ENCODE data around the gene SRRM3. TPM values are rescaled to one million over a fixed set of nuclear protein-coding genes. Genes with fewer than 3 reads are reported as not detected.
"Not testable (repeated sequence)": the region's sequence is repeated elsewhere in the genome, so short reads cannot be mapped to it uniquely, and the experiment has no call there.

The SRRM3 gene
- total RNA-seq, 1 donor from 2014 or later = 2.2 TPM

DNA sequence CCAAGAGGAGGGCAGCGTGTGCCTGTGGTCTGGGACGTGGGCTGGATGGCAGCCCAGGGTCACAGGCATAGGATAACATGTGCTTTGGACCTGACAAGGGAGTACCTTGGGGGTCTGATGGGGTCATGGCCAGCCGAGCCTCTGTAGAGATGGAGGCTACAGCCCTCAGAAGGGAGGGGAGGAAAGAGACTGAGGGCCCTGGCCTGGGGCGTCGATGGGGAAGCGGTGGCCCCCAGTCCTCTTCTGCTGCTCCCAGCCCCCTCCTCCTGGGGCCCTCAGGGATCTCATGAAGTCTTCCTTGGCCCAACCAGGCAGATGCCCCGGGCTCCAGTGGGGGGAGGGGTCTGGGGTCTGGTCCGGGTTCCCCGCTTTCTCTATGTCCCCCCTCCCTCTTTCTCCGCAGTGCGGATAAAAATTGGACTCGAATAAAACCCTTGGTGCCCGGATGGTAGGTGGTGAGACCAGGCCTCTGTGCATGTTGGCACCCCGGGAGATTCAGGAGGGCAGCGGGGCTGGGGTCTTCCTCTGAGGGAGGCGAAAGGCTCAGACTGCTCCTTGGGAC lies 85.2 kb downstream of the SRRM3 start:
- Histone ChIP-seq H4K20me1 (ENCODE audit: low read depth) (peaks cover 4% of the 10 kb centered on the region), H3K79me2 (ENCODE audit: low read depth) (no peaks in the 10 kb centered on the region), H3K36me3 (no peaks in the 10 kb centered on the region), H3K9ac (no peak overlapping the region), H3K4me3 (no peak overlapping the region), H3K9me3 (ENCODE audit: low read depth) (no peaks in the 10 kb centered on the region), H3K27ac (no peak overlapping the region), H2AFZ (replicated peaks) (no peak overlapping the region), H3K4me1 (no peaks in the 10 kb centered on the region), H3F3A (ENCODE audit: low read depth) (peaks cover 18% of the 10 kb centered on the region), H3K27me3 (peaks cover 28% of the 10 kb centered on the region), H3K4me2 (no peak overlapping the region)
- no peak for TF ChIP-seq EZH2phosphoT487 (IDR thresholded peaks at IDR 0.05)
- no peak for TF ChIP-seq EZH2 (IDR thresholded peaks at IDR 0.05)
- TF ChIP-seq, protein P1, sequence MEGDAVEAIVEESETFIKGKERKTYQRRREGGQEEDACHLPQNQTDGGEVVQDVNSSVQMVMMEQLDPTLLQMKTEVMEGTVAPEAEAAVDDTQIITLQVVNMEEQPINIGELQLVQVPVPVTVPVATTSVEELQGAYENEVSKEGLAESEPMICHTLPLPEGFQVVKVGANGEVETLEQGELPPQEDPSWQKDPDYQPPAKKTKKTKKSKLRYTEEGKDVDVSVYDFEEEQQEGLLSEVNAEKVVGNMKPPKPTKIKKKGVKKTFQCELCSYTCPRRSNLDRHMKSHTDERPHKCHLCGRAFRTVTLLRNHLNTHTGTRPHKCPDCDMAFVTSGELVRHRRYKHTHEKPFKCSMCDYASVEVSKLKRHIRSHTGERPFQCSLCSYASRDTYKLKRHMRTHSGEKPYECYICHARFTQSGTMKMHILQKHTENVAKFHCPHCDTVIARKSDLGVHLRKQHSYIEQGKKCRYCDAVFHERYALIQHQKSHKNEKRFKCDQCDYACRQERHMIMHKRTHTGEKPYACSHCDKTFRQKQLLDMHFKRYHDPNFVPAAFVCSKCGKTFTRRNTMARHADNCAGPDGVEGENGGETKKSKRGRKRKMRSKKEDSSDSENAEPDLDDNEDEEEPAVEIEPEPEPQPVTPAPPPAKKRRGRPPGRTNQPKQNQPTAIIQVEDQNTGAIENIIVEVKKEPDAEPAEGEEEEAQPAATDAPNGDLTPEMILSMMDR (IDR thresholded peaks at IDR 0.05) = no peak
- Mint-ChIP-seq H3K4me3 (no peak overlapping the region), H3K4me1 (peaks cover 22% of the 10 kb centered on the region), H3K27ac (no peak overlapping the region), H3K36me3 (no peaks in the 10 kb centered on the region), H3K9me3 (no peaks in the 10 kb centered on the region), H3K27me3 (ENCODE audit: insufficient read depth, low read depth) (peaks cover 23% of the 10 kb centered on the region)
- no peak for DNase-seq (ENCODE audit: low spot score)

DNA sequence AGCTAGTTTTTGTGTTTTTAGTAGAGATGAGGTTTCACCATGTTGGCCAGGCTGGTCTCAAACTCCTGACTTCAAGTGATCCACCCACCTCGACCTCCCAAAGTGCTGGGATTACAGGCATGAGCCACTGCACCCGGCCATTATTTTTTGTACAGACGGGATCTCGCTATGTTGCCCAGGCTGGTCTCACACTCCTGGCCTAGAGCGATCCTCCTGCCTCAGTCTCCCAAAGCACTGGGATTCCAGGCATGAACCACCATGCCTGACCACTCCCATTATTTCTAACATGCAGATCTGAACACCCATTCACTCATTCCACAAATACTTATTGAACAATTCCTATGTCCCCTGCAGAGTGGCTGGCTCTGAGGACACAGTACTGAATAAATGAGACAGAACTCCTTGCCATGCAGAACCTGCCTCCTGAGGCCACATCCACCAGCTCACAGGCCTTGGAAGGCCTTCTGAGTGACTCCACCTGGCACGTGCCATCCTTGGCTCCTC lies 89.2 kb downstream of the SRRM3 start:
- not testable (repeated sequence) for H3K79me2 ChIP-seq (ENCODE audit: low read depth); H4K20me1 ChIP-seq (ENCODE audit: low read depth); H3K9me3 ChIP-seq (ENCODE audit: low read depth); H3K36me3 Mint-ChIP-seq; H3K27me3 Mint-ChIP-seq (ENCODE audit: insufficient read depth, low read depth); H3F3A ChIP-seq (ENCODE audit: low read depth); H3K9ac ChIP-seq; H3K27me3 ChIP-seq; H3K27ac ChIP-seq; H2AFZ ChIP-seq (replicated peaks); H3K36me3 ChIP-seq; H3K4me2 ChIP-seq; H3K4me3 ChIP-seq; DNase-seq (ENCODE audit: low spot score); H3K4me1 ChIP-seq; H3K9me3 Mint-ChIP-seq
- peak overlapping the region; percentile 90 for H3K27ac Mint-ChIP-seq
- peak overlapping the region; percentile 69 for H3K4me3 Mint-ChIP-seq
- peaks cover 29% of the 10 kb centered on the region for H3K4me1 Mint-ChIP-seq

DNA sequence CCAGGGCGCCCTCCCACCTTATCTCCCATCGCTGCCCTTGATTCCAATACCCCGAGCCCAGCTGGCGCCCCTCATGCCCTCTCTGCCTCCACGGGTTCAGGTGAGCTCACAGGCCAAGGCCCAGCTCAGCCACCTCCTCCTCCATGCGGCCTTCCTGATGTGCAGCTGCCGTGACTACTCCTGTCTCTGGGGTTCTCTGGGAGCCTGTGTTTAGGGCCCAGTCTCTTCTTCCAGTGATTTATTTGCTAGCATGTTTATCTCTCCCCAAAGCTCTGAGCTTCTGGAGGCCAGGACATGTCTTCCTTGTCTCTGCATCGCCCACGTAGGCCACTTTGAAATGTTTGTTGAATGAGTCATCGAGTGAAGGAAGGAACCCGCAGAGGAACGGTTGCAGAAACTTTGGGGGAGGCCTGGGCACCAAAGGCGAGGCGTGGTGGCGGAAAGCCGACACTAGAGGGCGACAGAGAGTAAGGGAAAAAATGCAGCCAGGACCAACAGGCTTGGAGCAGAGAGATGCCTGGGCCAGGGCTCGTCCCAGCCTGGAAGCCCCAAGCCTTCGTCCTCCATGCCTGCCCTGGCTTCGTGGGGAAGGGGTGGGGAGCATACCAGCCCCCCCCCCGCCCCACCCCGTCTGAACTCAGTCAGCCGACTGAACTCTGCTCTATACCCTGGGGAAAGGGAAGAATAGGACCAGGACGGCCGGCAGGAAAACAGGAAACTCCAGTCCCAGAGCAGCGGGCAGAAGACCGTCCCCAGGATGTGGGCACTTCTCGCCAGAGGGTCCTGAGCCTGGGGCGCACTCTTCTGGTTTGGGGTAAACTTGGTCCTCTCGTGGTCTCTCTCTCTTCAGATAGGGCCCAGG lies 89.9 kb downstream of the SRRM3 start:
- Mint-ChIP-seq H3K4me1 (peaks cover 29% of the 10 kb centered on the region), H3K27ac (peak overlapping the region; percentile 90), H3K36me3 (no peaks in the 10 kb centered on the region), H3K4me3 (peak overlapping the region; percentile 69), H3K9me3 (no peaks in the 10 kb centered on the region), H3K27me3 (ENCODE audit: insufficient read depth, low read depth) (peaks cover 8% of the 10 kb centered on the region)
- H3K27ac ChIP-seq = no peak overlapping the region
- H3K36me3 ChIP-seq = no peaks in the 10 kb centered on the region
- TF ChIP-seq EZH2 (IDR thresholded peaks at IDR 0.05) = no peak
- TF ChIP-seq, protein P1 (IDR thresholded peaks at IDR 0.05) = peak; percentile 96
- TF ChIP-seq EZH2phosphoT487 (IDR thresholded peaks at IDR 0.05) = no peak
- peak; percentile 85 for DNase-seq (ENCODE audit: low spot score)
- no peaks in the 10 kb centered on the region for H3K9me3 ChIP-seq (ENCODE audit: low read depth)
- no peaks in the 10 kb centered on the region for H3K27me3 ChIP-seq
- no peaks in the 10 kb centered on the region for H3K4me1 ChIP-seq
- no peak overlapping the region for H3K9ac ChIP-seq
- no peaks in the 10 kb centered on the region for H4K20me1 ChIP-seq (ENCODE audit: low read depth)
- peaks cover 6% of the 10 kb centered on the region for H3F3A ChIP-seq (ENCODE audit: low read depth)
- H3K79me2 ChIP-seq (ENCODE audit: low read depth) = no peaks in the 10 kb centered on the region
- H3K4me3 ChIP-seq = no peak overlapping the region
- no peak overlapping the region for H3K4me2 ChIP-seq
- peak overlapping the region; percentile 87 for H2AFZ ChIP-seq (replicated peaks)

DNA sequence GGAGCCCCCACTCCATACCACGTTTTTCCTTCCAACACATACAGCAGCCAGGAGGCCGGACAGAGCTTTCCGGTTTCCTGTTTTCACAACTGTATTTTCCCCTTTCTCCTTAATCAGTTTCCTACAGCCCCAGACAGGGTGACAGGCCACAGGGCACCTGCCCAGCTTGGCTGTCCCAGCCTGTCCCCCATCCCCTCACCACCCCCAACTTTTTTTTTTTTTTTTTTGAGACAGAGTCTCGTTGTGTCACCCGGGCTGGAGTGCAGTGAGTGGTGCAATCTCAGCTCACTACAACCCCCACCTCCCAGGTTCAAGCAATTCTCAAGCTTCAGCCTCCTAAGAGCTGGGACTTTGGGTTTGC lies 90.5 kb downstream of the SRRM3 start:
- Histone ChIP-seq H3K4me2 (no peak overlapping the region), H3F3A (ENCODE audit: low read depth) (peaks cover 6% of the 10 kb centered on the region), H3K4me3 (no peak overlapping the region), H3K36me3 (no peaks in the 10 kb centered on the region), H3K27me3 (no peaks in the 10 kb centered on the region), H3K9ac (no peak overlapping the region), H3K79me2 (ENCODE audit: low read depth) (no peaks in the 10 kb centered on the region), H4K20me1 (ENCODE audit: low read depth) (no peaks in the 10 kb centered on the region), H3K4me1 (no peaks in the 10 kb centered on the region), H2AFZ (replicated peaks) (peak overlapping the region; percentile 87), H3K9me3 (ENCODE audit: low read depth) (no peaks in the 10 kb centered on the region), H3K27ac (no peak overlapping the region)
- no peak for DNase-seq (ENCODE audit: low spot score)
- Mint-ChIP-seq H3K4me1 (peaks cover 29% of the 10 kb centered on the region), H3K9me3 (no peaks in the 10 kb centered on the region), H3K27me3 (ENCODE audit: insufficient read depth, low read depth) (peaks cover 8% of the 10 kb centered on the region), H3K27ac (peak overlapping the region; percentile 78), H3K36me3 (no peaks in the 10 kb centered on the region), H3K4me3 (peak overlapping the region; percentile 59)
- TF ChIP-seq, protein P1 (IDR thresholded peaks at IDR 0.05) = no peak
- TF ChIP-seq EZH2 (IDR thresholded peaks at IDR 0.05) (no peak), EZH2phosphoT487 (IDR thresholded peaks at IDR 0.05) (no peak)

DNA sequence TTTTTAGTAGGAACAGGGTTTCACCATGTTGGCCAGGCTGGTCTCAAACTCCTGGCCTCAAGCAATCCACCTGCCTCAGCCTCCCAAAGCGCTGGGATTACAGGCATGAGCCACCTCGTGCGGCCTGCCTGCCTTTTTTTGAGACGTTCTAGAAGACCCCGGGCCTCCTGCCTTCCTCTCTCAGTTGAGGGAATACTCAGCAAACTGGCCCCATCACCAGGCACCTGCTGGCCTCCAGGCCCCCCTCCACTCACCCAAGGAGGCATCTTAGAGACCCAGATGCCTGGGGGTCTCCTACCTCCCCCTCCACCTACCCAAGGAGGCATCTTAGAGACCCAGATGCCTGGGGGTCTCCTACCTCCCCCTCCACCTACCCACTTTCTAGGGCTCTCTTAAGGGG lies 91.2 kb downstream of the SRRM3 start:
- H3K27ac Mint-ChIP-seq = not testable (repeated sequence)

More for the DNA sequence above, 91.2 kb downstream of the SRRM3 start:
- not testable (repeated sequence) for H3K9me3 ChIP-seq (ENCODE audit: low read depth); H3K27ac ChIP-seq; H3F3A ChIP-seq (ENCODE audit: low read depth); H3K4me2 ChIP-seq; H3K27me3 ChIP-seq; H3K27me3 Mint-ChIP-seq (ENCODE audit: insufficient read depth, low read depth); H3K36me3 Mint-ChIP-seq; H3K36me3 ChIP-seq; H3K9me3 Mint-ChIP-seq; H3K79me2 ChIP-seq (ENCODE audit: low read depth); H3K4me1 ChIP-seq; H2AFZ ChIP-seq (replicated peaks); H4K20me1 ChIP-seq (ENCODE audit: low read depth); DNase-seq (ENCODE audit: low spot score); H3K4me3 Mint-ChIP-seq; H3K9ac ChIP-seq; H3K4me3 ChIP-seq
- peaks cover 29% of the 10 kb centered on the region for H3K4me1 Mint-ChIP-seq
